ENCODE results near the gene PAOX.

- TF ChIP-seq CTCF (conservative IDR thresholded peaks at IDR 0.05; ENCODE audit: low read depth, low read length) (no peak), SMC3 (IDR thresholded peaks at IDR 0.05; ENCODE audit: low read depth, low read length) (no peak), BHLHE40 (IDR thresholded peaks at IDR 0.05; ENCODE audit: low read depth, low read length) (no peak), POLR2A (IDR thresholded peaks at IDR 0.05; ENCODE audit: low read depth, low read length) (no peak), FOS (IDR thresholded peaks at IDR 0.05; ENCODE audit: low read depth, low read length) (no peak), RFX5 (IDR thresholded peaks at IDR 0.05; ENCODE audit: low read depth, low read length) (no peak), RAD21 (IDR thresholded peaks at IDR 0.05; ENCODE audit: low read length) (no peak), MAFK (IDR thresholded peaks at IDR 0.05; ENCODE audit: low read depth, low read length) (no peak)
Measured at GRCh38 chr10:133399123-133399601, 20.1 kb downstream of the PAOX start.
